SK-N-SH (cell line): Measurements from ENCODE around the gene DYRK3. TPM values are rescaled to one million over a fixed set of nuclear protein-coding genes. Genes with fewer than 3 reads are reported as not detected.

ENCODE experiments used
- CTCF ChIA-PET: fragments of 300-600, 350-600 bp; formaldehyde crosslinking; extraction: SDS; loops from one replicate; lab custom pipeline; 2021; lab: Yijun Ruan, JAX
- POLR2A ChIA-PET: fragments of 350-600 bp; sonication (Branson Sonifier 250); formaldehyde crosslinking; extraction: SDS; loops from one replicate; lab custom pipeline; 2020; ENCODE audit warnings: antibody characterized with exemption, inconsistent platforms; lab: Yijun Ruan, JAX
- DNase-seq: peaks from one replicate; pipeline ENCODE4 v3.0.0; 2012
- H2AFZ ChIP-seq: fragments of 200-600 bp; sonication (generic); 2 replicates; pipeline ENCODE4 v1.8.1; 2016; ENCODE audit warnings: antibody characterized with exemption, mild to moderate bottlenecking, low read depth
- H3F3A ChIP-seq: fragments of 200-600 bp; sonication (generic); replicated peaks from 2 replicates; pipeline ENCODE3; 2016; ENCODE audit warnings: antibody characterized with exemption, mild to moderate bottlenecking; ENCODE audit not compliant: insufficient read depth
- H3K27ac ChIP-seq, 2 experiments: fragments of 200-500 bp in 1 of 2; fragments of 200-600 bp in 1 of 2; sonication (Bioruptor generic) in 1 of 2; sonication (generic), shearing (Covaris generic) in 1 of 2; 2 replicates each; pipeline versions ENCODE4 v1.5.1 to v1.6.1; 2014 to 2016; ENCODE audit warnings: low read depth in 2 of 2, inconsistent platforms in 1 of 2, low read length in 1 of 2, mild to moderate bottlenecking in 1 of 2, mixed read lengths in 1 of 2
- H3K27me3 ChIP-seq: fragments of 200-600 bp; sonication (generic), shearing (Covaris generic); 2 replicates; pipeline ENCODE4 v1.6.1; 2016; ENCODE audit warnings: mixed run types; ENCODE audit not compliant: insufficient read depth
- H3K36me3 ChIP-seq, 2 experiments: fragments of 200-500 bp in 1 of 2; fragments of 200-600 bp in 1 of 2; sonication (Bioruptor generic) in 1 of 2; sonication (generic) in 1 of 2; replicated peaks in 1 of 2; 2 replicates each; pipeline versions ENCODE3 to v1.5.1; 2014 to 2016; ENCODE audit warnings: low read length in 1 of 2, mild to moderate bottlenecking in 1 of 2; ENCODE audit not compliant: insufficient read depth in 2 of 2, control insufficient read depth in 1 of 2
- H3K4me1 ChIP-seq, 2 experiments: fragments of 200-500 bp in 1 of 2; fragments of 200-600 bp in 1 of 2; sonication (Bioruptor generic) in 1 of 2; sonication (generic), shearing (Covaris generic) in 1 of 2; 2 replicates each; pipeline versions ENCODE4 v1.5.1 to v1.6.1; 2014 to 2016; ENCODE audit warnings: low read depth in 1 of 2, low read length in 1 of 2, mixed run types in 1 of 2; ENCODE audit not compliant: insufficient read depth in 2 of 2, control insufficient read depth in 1 of 2
- H3K4me2 ChIP-seq: fragments of 200-600 bp; sonication (generic), shearing (Covaris generic); 2 replicates; pipeline ENCODE4 v1.6.1; 2017; ENCODE audit warnings: mixed run types
- H3K4me3 ChIP-seq, 2 experiments: fragments of 200-500 bp in 1 of 2; fragments of 200-600 bp in 1 of 2; sonication (Bioruptor generic) in 1 of 2; sonication (generic), shearing (Covaris generic) in 1 of 2; 2 replicates each; pipeline versions ENCODE4 v1.5.1 to v1.8.1; 2014 to 2016; ENCODE audit warnings: low read depth in 2 of 2, inconsistent platforms in 1 of 2, low read length in 1 of 2, mild to moderate bottlenecking in 1 of 2, mixed read lengths in 1 of 2, moderate library complexity in 1 of 2
- H3K79me2 ChIP-seq: fragments of 200-600 bp; sonication (generic); 2 replicates; pipeline ENCODE4 v1.8.1; 2017; ENCODE audit warnings: mild to moderate bottlenecking; ENCODE audit not compliant: insufficient read depth
- H3K9ac ChIP-seq: fragments of 200-600 bp; sonication (generic); 2 replicates; pipeline ENCODE4 v1.6.1; 2017; ENCODE audit warnings: mixed run types
- H3K9me2 ChIP-seq: fragments of 200-600 bp; sonication (generic); 2 replicates; pipeline ENCODE4 v1.6.1; 2017; ENCODE audit warnings: mixed run types
- H3K9me3 ChIP-seq: fragments of 200-600 bp; sonication (generic); 2 replicates; pipeline ENCODE4 v1.6.1; 2017; ENCODE audit warnings: mixed run types, mild to moderate bottlenecking, moderate library complexity
- H4K20me1 ChIP-seq: fragments of 200-600 bp; sonication (generic); 2 replicates; pipeline ENCODE4 v1.6.1; 2017; ENCODE audit warnings: mild to moderate bottlenecking, mixed run types; ENCODE audit not compliant: insufficient read depth
- ELF1 ChIP-seq: IDR thresholded peaks from 2 replicates; pipeline ENCODE4 v1.4.0; 2012
- EP300 ChIP-seq, 2 experiments: IDR thresholded peaks; 2 replicates each; pipeline versions ENCODE4 v1.4.0 to v1.6.1; 2012; ENCODE audit warnings: borderline replicate concordance in 1 of 2, low read depth in 1 of 2, low read length in 1 of 2
- FOSL2 ChIP-seq: IDR thresholded peaks from 2 replicates; pipeline ENCODE4 v1.4.0; 2012; ENCODE audit warnings: low read depth, mild to moderate bottlenecking, moderate library complexity, borderline replicate concordance
- FOXJ3 ChIP-seq: sonication (generic); formaldehyde crosslinking; IDR thresholded peaks from 2 replicates; pipeline ENCODE4 v1.5.1; 2020; ENCODE audit warnings: mild to moderate bottlenecking, missing genetic modification reagents
- FOXM1 ChIP-seq: IDR thresholded peaks from 2 replicates; pipeline ENCODE4 v1.4.0; 2012; ENCODE audit warnings: low read depth, mild to moderate bottlenecking
- GABPA ChIP-seq: IDR thresholded peaks from 2 replicates; pipeline ENCODE4 v1.4.0; 2012; ENCODE audit warnings: low read depth, mild to moderate bottlenecking
- IRF3 ChIP-seq: fragments of 150-350 bp; IDR thresholded peaks from 2 replicates; pipeline ENCODE4 v1.6.1; 2016; ENCODE audit warnings: mild to moderate bottlenecking, low read depth, low read length
- JUND ChIP-seq: IDR thresholded peaks from 2 replicates; pipeline ENCODE4 v1.4.0; 2012
- MEF2A ChIP-seq: IDR thresholded peaks from 2 replicates; pipeline ENCODE4 v1.4.0; 2012; ENCODE audit warnings: low read depth, borderline replicate concordance
- NFIC ChIP-seq: IDR thresholded peaks from 2 replicates; pipeline ENCODE4 v1.4.0; 2012; ENCODE audit warnings: borderline replicate concordance
- NRF1 ChIP-seq: IDR thresholded peaks from 2 replicates; pipeline ENCODE4 v1.6.1; 2012; ENCODE audit warnings: low read depth, mild to moderate bottlenecking, low read length
- RAD21 ChIP-seq: IDR thresholded peaks from 2 replicates; pipeline ENCODE4 v1.6.1; 2012; ENCODE audit warnings: mild to moderate bottlenecking, low read length
- RFX5 ChIP-seq: IDR thresholded peaks from 2 replicates; pipeline ENCODE4 v1.6.1; 2012; ENCODE audit warnings: mild to moderate bottlenecking, improper control_type of control experiment, low read length
- SIN3A ChIP-seq: IDR thresholded peaks from 2 replicates; pipeline ENCODE4 v1.6.1; 2012; ENCODE audit warnings: low read depth, mild to moderate bottlenecking, low read length, moderate library complexity, borderline replicate concordance
- SMC3 ChIP-seq: IDR thresholded peaks from 2 replicates; pipeline ENCODE4 v1.6.1; 2012; ENCODE audit warnings: low read depth, low read length, improper control_type of control experiment
- USF1 ChIP-seq: IDR thresholded peaks from 2 replicates; pipeline ENCODE4 v1.4.0; 2012; ENCODE audit warnings: low read depth, borderline replicate concordance
- YY1 ChIP-seq: IDR thresholded peaks from 2 replicates; pipeline ENCODE4 v1.4.0; 2012; ENCODE audit warnings: low read depth, mild to moderate bottlenecking
- ZBTB33 ChIP-seq: IDR thresholded peaks from 2 replicates; pipeline ENCODE4 v1.4.0; 2012; ENCODE audit warnings: low read depth, borderline replicate concordance
- WGBS: methylation state at CpG from one replicate; pipeline ENCODE4 v1.1.6; 2017; ENCODE audit warnings: low lambda C conversion rate; 5-methylcytosine and 5-hydroxymethylcytosine counted together
- polyA plus RNA-seq, 3 experiments: library from polyadenylated mRNA; depleted of rRNA; stranded (reverse); fragments of >200 nt; gene quantifications; 2 replicates each; pipeline ENCODE4 v1.2.3, GENCODE V29; 2012
- TF ChIP-seq, protein P1 (sequence below): IDR thresholded peaks from 2 replicates; pipeline ENCODE4; 2012
- TF ChIP-seq, protein P2 (sequence below): fragments of 200-600 bp; sonication (generic); IDR thresholded peaks from 2 replicates; pipeline ENCODE4 v1.6.1; 2017; ENCODE audit warnings: antibody characterized with exemption, mild to moderate bottlenecking, moderate library complexity

The DYRK3 gene
- polyA plus RNA-seq, 1 of the 3 experiments (the other 2 are of a cell fraction): 3.6 TPM

GRCh38 chr1:206661161-206661820 is 26.0 kb downstream of the DYRK3 start:
- H3K36me3 ChIP-seq: no peaks in the 10 kb centered on the region
- H3F3A ChIP-seq: no peaks in the 10 kb centered on the region
- 62% methylated on average over 9 of the region's 11 CpGs for whole genome bisulfite sequencing
- no peak for DNase-seq
- peaks cover 23% of the 10 kb centered on the region; the same call in 1 of the 2 replicates for H3K27me3 ChIP-seq
- H3K9me3 ChIP-seq: no peaks in the 10 kb centered on the region
- H4K20me1 ChIP-seq: no peaks in the 10 kb centered on the region
- no peak overlapping the region for H3K27ac ChIP-seq
- no peak overlapping the region for H3K9ac ChIP-seq
- H2AFZ ChIP-seq: no peak overlapping the region
- ChIA-PET POLR2A (no interaction called here), CTCF (interaction anchor here (0.9 to 17.9 kb wide), 6 partner anchors 13 to 171 kb away, joined by 3 to 450 read pairs (median 13); partner anchors contain the start of genes DYRK3 and EIF2D)
- TF ChIP-seq NFIC (no peak), ZBTB33 (no peak), SMC3 (no peak), FOXM1 (no peak), SIN3A (no peak), FOXJ3 (no peak), RAD21 (no peak), NRF1 (no peak), EP300 (IDR thresholded peaks at IDR 0.05; ENCODE audit: borderline replicate concordance in 1 of 2, low read depth in 1 of 2, low read length in 1 of 2) (no peak), GABPA (no peak), ELF1 (no peak), IRF3 (no peak), RFX5 (no peak), YY1 (no peak), FOSL2 (no peak), USF1 (no peak), MEF2A (no peak), JUND (no peak)
- TF ChIP-seq, protein P1, sequence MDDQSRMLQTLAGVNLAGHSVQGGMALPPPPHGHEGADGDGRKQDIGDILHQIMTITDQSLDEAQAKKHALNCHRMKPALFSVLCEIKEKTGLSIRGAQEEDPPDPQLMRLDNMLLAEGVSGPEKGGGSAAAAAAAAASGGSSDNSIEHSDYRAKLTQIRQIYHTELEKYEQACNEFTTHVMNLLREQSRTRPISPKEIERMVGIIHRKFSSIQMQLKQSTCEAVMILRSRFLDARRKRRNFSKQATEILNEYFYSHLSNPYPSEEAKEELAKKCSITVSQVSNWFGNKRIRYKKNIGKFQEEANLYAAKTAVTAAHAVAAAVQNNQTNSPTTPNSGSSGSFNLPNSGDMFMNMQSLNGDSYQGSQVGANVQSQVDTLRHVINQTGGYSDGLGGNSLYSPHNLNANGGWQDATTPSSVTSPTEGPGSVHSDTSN: no peak
- TF ChIP-seq, protein P2, sequence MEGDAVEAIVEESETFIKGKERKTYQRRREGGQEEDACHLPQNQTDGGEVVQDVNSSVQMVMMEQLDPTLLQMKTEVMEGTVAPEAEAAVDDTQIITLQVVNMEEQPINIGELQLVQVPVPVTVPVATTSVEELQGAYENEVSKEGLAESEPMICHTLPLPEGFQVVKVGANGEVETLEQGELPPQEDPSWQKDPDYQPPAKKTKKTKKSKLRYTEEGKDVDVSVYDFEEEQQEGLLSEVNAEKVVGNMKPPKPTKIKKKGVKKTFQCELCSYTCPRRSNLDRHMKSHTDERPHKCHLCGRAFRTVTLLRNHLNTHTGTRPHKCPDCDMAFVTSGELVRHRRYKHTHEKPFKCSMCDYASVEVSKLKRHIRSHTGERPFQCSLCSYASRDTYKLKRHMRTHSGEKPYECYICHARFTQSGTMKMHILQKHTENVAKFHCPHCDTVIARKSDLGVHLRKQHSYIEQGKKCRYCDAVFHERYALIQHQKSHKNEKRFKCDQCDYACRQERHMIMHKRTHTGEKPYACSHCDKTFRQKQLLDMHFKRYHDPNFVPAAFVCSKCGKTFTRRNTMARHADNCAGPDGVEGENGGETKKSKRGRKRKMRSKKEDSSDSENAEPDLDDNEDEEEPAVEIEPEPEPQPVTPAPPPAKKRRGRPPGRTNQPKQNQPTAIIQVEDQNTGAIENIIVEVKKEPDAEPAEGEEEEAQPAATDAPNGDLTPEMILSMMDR: no peak
- H3K79me2 ChIP-seq: no peaks in the 10 kb centered on the region
- no peaks in the 10 kb centered on the region for H3K9me2 ChIP-seq
- peaks cover 0 to 6% of the 10 kb centered on the region in 2 experiments; a peak in 1 of 4 replicates for H3K4me1 ChIP-seq
- H3K4me2 ChIP-seq: no peak overlapping the region
- no peak overlapping the region for H3K4me3 ChIP-seq
